OCI-LY7 (cell line): ENCODE data around the gene CDAN1. TPM values are rescaled to one million over a fixed set of nuclear protein-coding genes. Genes with fewer than 3 reads are reported as not detected.

ENCODE experiments used
- BruUV-seq: library from RNA; stranded (reverse); fragments of 400-500 nt; replicated peaks from 2 replicates; lab custom pipeline; 2021; lab: Mats Ljungman, UMichigan
- CTCF ChIA-PET: fragments of 300-600 bp; sonication (Branson Sonifier 250); formaldehyde crosslinking; loops from one replicate; lab custom pipeline; 2022; ENCODE audit warnings: antibody characterized with exemption; ENCODE audit not compliant: unreplicated experiment; lab: Charles Lee
- POLR2A ChIA-PET: fragments of 300-600 bp; sonication (Branson Sonifier 250); formaldehyde crosslinking; loops from one replicate; lab custom pipeline; 2022; ENCODE audit warnings: antibody characterized with exemption; lab: Charles Lee
- DNase-seq: peaks from one replicate; pipeline ENCODE4 v3.0.0-alpha.2; 2015; ENCODE audit warnings: low spot score
- H2AFZ ChIP-seq: fragments of 200-600 bp; sonication (generic), shearing (Covaris generic); 2 replicates; pipeline ENCODE4 v1.6.1; 2014; ENCODE audit warnings: mild to moderate bottlenecking, antibody characterized with exemption, low read length, moderate library complexity
- H3K27ac ChIP-seq: fragments of 200-600 bp; sonication (generic); 2 replicates; pipeline ENCODE4 v1.5.1; 2014; ENCODE audit warnings: mixed run types, low read depth, mild to moderate bottlenecking, moderate library complexity, low read length, inconsistent platforms; ENCODE audit not compliant: poor library complexity, severe bottlenecking
- H3K36me3 ChIP-seq: fragments of 200-600 bp; sonication (generic); 2 replicates; pipeline ENCODE4 v1.6.1; 2014; ENCODE audit warnings: mild to moderate bottlenecking, antibody characterized with exemption, low read length, moderate library complexity, mixed read lengths; ENCODE audit not compliant: insufficient read depth
- H3K4me1 ChIP-seq: fragments of 200-600 bp; sonication (generic); 2 replicates; pipeline ENCODE4 v1.5.1; 2014; ENCODE audit warnings: mild to moderate bottlenecking, low read length; ENCODE audit not compliant: insufficient read depth, poor library complexity, severe bottlenecking
- H3K4me2 ChIP-seq: fragments of 200-600 bp; sonication (generic); 2 replicates; pipeline ENCODE4 v1.6.1; 2014; ENCODE audit warnings: mild to moderate bottlenecking, low read length
- H3K4me3 ChIP-seq: fragments of 200-600 bp; sonication (generic); 2 replicates; pipeline ENCODE4 v1.5.1; 2014; ENCODE audit warnings: mild to moderate bottlenecking, low read depth, low read length; ENCODE audit not compliant: poor library complexity, severe bottlenecking
- H3K79me2 ChIP-seq: fragments of 200-600 bp; sonication (generic); 2 replicates; pipeline ENCODE4 v1.6.1; 2016; ENCODE audit warnings: low read depth, mild to moderate bottlenecking, low read length, moderate library complexity, mixed read lengths; ENCODE audit not compliant: insufficient read depth
- H3K9me2 ChIP-seq: fragments of 200-600 bp; sonication (generic); 2 replicates; pipeline ENCODE4 v1.6.1; 2016; ENCODE audit warnings: mild to moderate bottlenecking, low read length, mixed read lengths; ENCODE audit not compliant: insufficient read depth
- H3K9me3 ChIP-seq: fragments of 200-600 bp; sonication (generic); 2 replicates; pipeline ENCODE4 v1.6.1; 2014; ENCODE audit warnings: mild to moderate bottlenecking, mixed run types, low read length, mixed read lengths
- H4K20me1 ChIP-seq: fragments of 200-600 bp; sonication (generic); 2 replicates; pipeline ENCODE4 v1.6.1; 2014; ENCODE audit warnings: mild to moderate bottlenecking, antibody characterized with exemption, low read length, moderate library complexity, mixed read lengths; ENCODE audit not compliant: insufficient read depth
- EZH2phosphoT487 ChIP-seq: fragments of 200-600 bp; sonication (generic); IDR thresholded peaks from 2 replicates; pipeline ENCODE4 v1.6.1; 2018; ENCODE audit warnings: low read depth, borderline replicate concordance, mild to moderate bottlenecking, mixed run types, antibody characterized with exemption, low read length, moderate library complexity, mixed read lengths
- intact Hi-C: fragments of 100-400 bp; cut with micrococcal nuclease; formaldehyde crosslinking; loops from one replicate; pipeline ENCODE4 v1.10.0; 2022; ENCODE audit not compliant: unreplicated experiment
- total RNA-seq, 2 experiments: library from RNA; depleted of rRNA in 1 of 2; stranded (reverse); fragments of >200 nt in 1 of 2; shearing (Covaris generic) in 1 of 2; gene quantifications; 2 replicates each; pipeline ENCODE4 v1.2.3, GENCODE V29; 2014 to 2022
- TF ChIP-seq, protein P1 (sequence below): fragments of 200-600 bp; sonication (generic); conservative IDR thresholded peaks from 2 replicates; pipeline ENCODE4 v1.5.1; 2014; ENCODE audit warnings: mild to moderate bottlenecking, antibody characterized with exemption, low read length, moderate library complexity, mixed read lengths

Gene CDAN1
- total RNA-seq, 2 experiments from 2014 or later, result 28.9 to 29.5 TPM

DNA sequence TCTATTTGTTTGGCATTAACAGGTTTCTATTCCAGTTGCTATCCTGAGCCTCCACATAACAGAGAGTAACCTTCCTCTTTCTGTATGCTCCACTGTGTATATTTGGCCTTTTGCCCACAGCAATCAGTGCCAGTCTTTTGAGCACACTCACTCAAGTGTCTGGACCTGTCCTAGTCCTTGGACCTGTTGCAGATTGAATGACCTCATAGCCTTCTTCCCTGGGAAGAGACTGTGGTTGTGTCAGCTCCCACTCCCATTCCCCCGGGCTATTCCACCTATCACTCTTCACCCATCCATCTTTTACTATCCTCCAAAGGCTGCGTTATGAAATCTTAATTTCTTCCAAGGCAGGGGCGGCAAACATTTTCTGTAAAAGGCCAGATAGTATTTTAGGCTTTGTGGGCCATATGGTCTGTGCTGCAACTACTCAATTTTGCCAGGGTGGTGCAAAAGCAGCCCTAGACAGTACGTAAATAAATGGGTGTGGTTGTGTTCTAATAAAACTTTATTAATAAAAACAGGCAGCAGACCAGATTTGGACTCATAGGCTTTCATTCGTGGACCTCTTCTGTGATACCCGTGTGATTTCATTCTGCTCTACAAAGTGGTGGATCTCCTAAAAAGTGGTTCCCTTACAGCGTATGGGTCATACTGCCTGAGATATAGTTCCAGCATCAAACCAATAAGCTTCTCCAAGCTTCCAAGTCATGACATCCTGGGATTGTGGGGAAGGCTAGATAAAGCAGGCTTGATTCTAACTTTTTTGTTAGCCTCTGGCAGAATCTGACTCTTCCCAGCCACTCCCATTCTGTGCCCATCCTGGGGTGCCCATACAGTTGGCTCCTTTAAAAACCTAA is 57.4 kb downstream of the CDAN1 start:
- Histone ChIP-seq H3K9me2 (no peaks in the 10 kb centered on the region), H3K27ac (no peak overlapping the region), H3K36me3 (peaks cover 16% of the 10 kb centered on the region), H2AFZ (no peak overlapping the region), H3K4me2 (no peak overlapping the region), H3K4me3 (no peak overlapping the region), H4K20me1 (no peaks in the 10 kb centered on the region), H3K4me1 (no peaks in the 10 kb centered on the region), H3K9me3 (no peaks in the 10 kb centered on the region), H3K79me2 (no peaks in the 10 kb centered on the region)
- no peak for TF ChIP-seq EZH2phosphoT487
- TF ChIP-seq, protein P1, sequence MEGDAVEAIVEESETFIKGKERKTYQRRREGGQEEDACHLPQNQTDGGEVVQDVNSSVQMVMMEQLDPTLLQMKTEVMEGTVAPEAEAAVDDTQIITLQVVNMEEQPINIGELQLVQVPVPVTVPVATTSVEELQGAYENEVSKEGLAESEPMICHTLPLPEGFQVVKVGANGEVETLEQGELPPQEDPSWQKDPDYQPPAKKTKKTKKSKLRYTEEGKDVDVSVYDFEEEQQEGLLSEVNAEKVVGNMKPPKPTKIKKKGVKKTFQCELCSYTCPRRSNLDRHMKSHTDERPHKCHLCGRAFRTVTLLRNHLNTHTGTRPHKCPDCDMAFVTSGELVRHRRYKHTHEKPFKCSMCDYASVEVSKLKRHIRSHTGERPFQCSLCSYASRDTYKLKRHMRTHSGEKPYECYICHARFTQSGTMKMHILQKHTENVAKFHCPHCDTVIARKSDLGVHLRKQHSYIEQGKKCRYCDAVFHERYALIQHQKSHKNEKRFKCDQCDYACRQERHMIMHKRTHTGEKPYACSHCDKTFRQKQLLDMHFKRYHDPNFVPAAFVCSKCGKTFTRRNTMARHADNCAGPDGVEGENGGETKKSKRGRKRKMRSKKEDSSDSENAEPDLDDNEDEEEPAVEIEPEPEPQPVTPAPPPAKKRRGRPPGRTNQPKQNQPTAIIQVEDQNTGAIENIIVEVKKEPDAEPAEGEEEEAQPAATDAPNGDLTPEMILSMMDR, result no peak
- no peak for DNase-seq
- ChIA-PET POLR2A (no interaction called here), CTCF (no interaction called here)
- intact Hi-C loops, result no loop called here
- no TSS peak for BruUV-seq

DNA sequence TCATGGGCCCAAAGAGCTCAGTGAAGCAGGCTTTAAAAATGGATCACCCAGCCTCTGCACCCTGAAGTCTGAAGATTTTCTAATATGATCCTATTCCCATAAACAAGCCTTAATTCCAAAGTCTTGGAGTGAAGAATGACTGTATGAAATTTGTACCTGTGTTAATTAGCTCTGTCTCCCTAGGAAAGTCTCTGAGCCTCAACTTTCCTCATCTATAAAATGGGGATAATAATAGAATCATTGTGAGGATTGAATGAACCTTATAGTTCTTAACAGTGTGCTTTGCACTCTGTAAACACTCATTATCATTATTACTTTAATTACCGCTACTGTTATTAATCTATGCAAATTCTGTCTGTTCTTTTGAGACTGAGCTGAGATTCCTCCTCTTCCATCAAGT is 61.9 kb downstream of the CDAN1 start:
- Histone ChIP-seq H3K27ac (no peak overlapping the region), H4K20me1 (no peaks in the 10 kb centered on the region), H3K9me2 (no peaks in the 10 kb centered on the region), H3K9me3 (no peaks in the 10 kb centered on the region), H3K4me2 (no peak overlapping the region), H3K36me3 (peaks cover 5% of the 10 kb centered on the region; the same call in 1 of the 2 replicates), H2AFZ (no peak overlapping the region), H3K4me1 (no peaks in the 10 kb centered on the region), H3K79me2 (no peaks in the 10 kb centered on the region), H3K4me3 (no peak overlapping the region)
- no TSS peak for BruUV-seq
- ChIA-PET CTCF (no interaction called here), POLR2A (no interaction called here)
- intact Hi-C loops, result no loop called here
- no peak for DNase-seq
- TF ChIP-seq, protein P1, result no peak
- no peak for TF ChIP-seq EZH2phosphoT487

DNA sequence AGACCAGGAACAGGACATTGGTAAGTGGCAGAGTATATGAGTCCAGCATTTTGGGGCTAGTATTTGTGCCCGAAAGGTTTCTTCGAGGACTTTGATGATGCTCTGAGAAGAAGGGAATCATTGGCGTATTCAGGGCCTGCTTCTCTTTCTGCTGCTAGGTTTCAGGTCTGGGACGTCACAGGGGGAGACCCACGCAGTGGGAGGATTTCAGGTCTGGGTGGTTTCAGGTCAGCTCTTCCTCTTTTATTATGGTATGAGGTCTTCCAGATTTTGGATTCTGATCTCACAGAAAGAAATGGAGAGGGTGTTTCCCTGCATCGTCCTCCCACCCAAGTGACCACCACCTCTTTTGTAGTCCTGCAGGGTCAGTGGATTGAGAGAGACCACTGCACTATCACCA is 62.5 kb downstream of the CDAN1 start:
- Histone ChIP-seq H3K4me1 (no peaks in the 10 kb centered on the region), H2AFZ (no peak overlapping the region), H3K79me2 (no peaks in the 10 kb centered on the region), H3K27ac (no peak overlapping the region), H4K20me1 (no peaks in the 10 kb centered on the region), H3K9me2 (no peaks in the 10 kb centered on the region), H3K36me3 (peaks cover 6% of the 10 kb centered on the region; the same call in 1 of the 2 replicates), H3K4me3 (no peak overlapping the region), H3K4me2 (no peak overlapping the region), H3K9me3 (no peaks in the 10 kb centered on the region)
- intact Hi-C loops, result no loop called here
- TF ChIP-seq EZH2phosphoT487, result no peak
- TF ChIP-seq, protein P1, result no peak
- DNase-seq, result no peak
- no TSS peak for BruUV-seq
- POLR2A ChIA-PET, result no interaction called here
- CTCF ChIA-PET, result no interaction called here
